GM12878 (cell line): ENCODE results near the gene LAMA5. TPM values are rescaled to one million over a fixed set of nuclear protein-coding genes. Genes with fewer than 3 reads are reported as not detected.

Experiments
- ATAC-seq: fragments of 200-7000 bp; cut with Tn5 transposase; 3 replicates; pipeline ENCODE4 v1.9.1; 2020; ENCODE audit warnings: mild to moderate bottlenecking, moderate library complexity
- BruUV-seq: library from RNA; stranded (reverse); fragments of 400-500 nt; replicated peaks from 2 replicates; lab custom pipeline; 2021; lab: Mats Ljungman, UMichigan
- CTCF ChIA-PET: fragments of 300-600 bp; sonication (Branson Sonifier 250); formaldehyde crosslinking; extraction: SDS; loops from one replicate; lab custom pipeline; 2021; ENCODE audit warnings: inconsistent platforms; lab: Yijun Ruan, JAX
- POLR2A ChIA-PET: fragments of 350-600 bp; formaldehyde crosslinking; extraction: SDS; loops from one replicate; lab custom pipeline; 2021; ENCODE audit warnings: inconsistent platforms; lab: Charles Lee
- RAD21 ChIA-PET: fragments of 300-600 bp; sonication (Branson Sonifier 250); formaldehyde crosslinking; loops from one replicate; lab custom pipeline; 2023; ENCODE audit warnings: antibody characterized with exemption; ENCODE audit not compliant: unreplicated experiment; lab: Charles Lee
- SMC1A ChIA-PET: fragments of 300-600 bp; sonication (Branson Sonifier 250); formaldehyde crosslinking; loops from one replicate; lab custom pipeline; 2023; ENCODE audit not compliant: unreplicated experiment, uncharacterized antibody; lab: Charles Lee
- DNase-seq: peaks from one replicate; pipeline ENCODE4 v3.0.0-alpha.2; 2011; ENCODE audit warnings: low read depth, low spot score
- FAIRE-seq: peaks from 3 replicates; lab custom pipeline; 2011; peaks lifted over from hg19 to GRCh38; lab: Jason Lieb, UNC
- H2AFZ ChIP-seq: 2 replicates; pipeline ENCODE4 v1.6.0; 2011; ENCODE audit warnings: low read depth, low read length, control low read depth; ENCODE audit not compliant: control insufficient read depth
- H3K27ac ChIP-seq: 2 replicates; pipeline ENCODE4 v1.5.1; 2011; ENCODE audit warnings: control low read depth; ENCODE audit not compliant: control insufficient read depth, insufficient read depth
- H3K27me3 ChIP-seq, 2 experiments: replicated peaks in 1 of 2; 2 replicates each; pipeline versions ENCODE4 v1.6.0 to v1.6.1; 2011; ENCODE audit warnings: low read length in 1 of 2; ENCODE audit not compliant: control insufficient read depth in 2 of 2, insufficient read depth in 2 of 2
- H3K36me3 ChIP-seq, 2 experiments: 2 replicates each; pipeline ENCODE4 v1.5.1; 2011; ENCODE audit warnings: low read length in 1 of 2; ENCODE audit not compliant: control insufficient read depth in 2 of 2, insufficient read depth in 2 of 2
- H3K4me1 ChIP-seq: 2 replicates; pipeline ENCODE4 v1.6.1; 2011; ENCODE audit warnings: mild to moderate bottlenecking, low read length, moderate library complexity, mixed read lengths; ENCODE audit not compliant: control insufficient read depth, insufficient read depth
- H3K4me2 ChIP-seq: 2 replicates; pipeline ENCODE4 v1.6.0; 2011; ENCODE audit warnings: control low read depth; ENCODE audit not compliant: control insufficient read depth, insufficient read depth
- H3K4me3 ChIP-seq: fragments of 200-600 bp; sonication (generic); 2 replicates; pipeline ENCODE4 v1.5.1; 2016
- H3K79me2 ChIP-seq: 2 replicates; pipeline ENCODE4 v1.6.0; 2011; ENCODE audit warnings: low read length; ENCODE audit not compliant: control insufficient read depth, insufficient read depth
- H3K9ac ChIP-seq: 2 replicates; pipeline ENCODE4 v1.8.0; 2011; ENCODE audit warnings: low read length, control low read depth, mixed read lengths; ENCODE audit not compliant: control insufficient read depth, insufficient read depth
- H3K9me3 ChIP-seq: replicated peaks from 3 replicates; pipeline ENCODE4 v1.5.1; 2011; ENCODE audit warnings: mild to moderate bottlenecking, low read length; ENCODE audit not compliant: control insufficient read depth, insufficient read depth
- H4K20me1 ChIP-seq: 2 replicates; pipeline ENCODE4 v1.6.0; 2011; ENCODE audit not compliant: control insufficient read depth, insufficient read depth
- ESRRA ChIP-seq: IDR thresholded peaks from 2 replicates; pipeline ENCODE4 v1.6.1; 2012; ENCODE audit warnings: mild to moderate bottlenecking, low read length, improper control_type of control experiment
- GATAD2B ChIP-seq: fragments of 450-650 bp; conservative IDR thresholded peaks from 2 replicates; pipeline ENCODE4 v1.6.1; 2017; ENCODE audit warnings: low read depth, mild to moderate bottlenecking, moderate library complexity
- LARP7 ChIP-seq: fragments of 450-650 bp; IDR thresholded peaks from 2 replicates; pipeline ENCODE4 v1.6.1; 2017; ENCODE audit warnings: mild to moderate bottlenecking
- MAX ChIP-seq: IDR thresholded peaks from 2 replicates; pipeline ENCODE4 v1.6.1; 2012; ENCODE audit warnings: low read depth, low read length, improper control_type of control experiment
- MEF2A ChIP-seq: IDR thresholded peaks from 2 replicates; pipeline ENCODE4 v1.6.1; 2011; ENCODE audit warnings: low read depth, mild to moderate bottlenecking, low read length, moderate library complexity; ENCODE audit not compliant: insufficient read depth
- NFYB ChIP-seq: IDR thresholded peaks from 2 replicates; pipeline ENCODE4 v1.6.1; 2011; ENCODE audit warnings: low read depth, mild to moderate bottlenecking, low read length, improper control_type of control experiment, moderate library complexity; ENCODE audit not compliant: insufficient read depth
- SIX5 ChIP-seq: IDR thresholded peaks from 2 replicates; pipeline ENCODE4 v1.6.1; 2011; ENCODE audit warnings: mild to moderate bottlenecking, low read depth, low read length, moderate library complexity; ENCODE audit not compliant: severe bottlenecking
- ZNF622 ChIP-seq: fragments of 450-650 bp; IDR thresholded peaks from 2 replicates; pipeline ENCODE4 v1.6.1; 2017; ENCODE audit warnings: mild to moderate bottlenecking, inconsistent platforms
- WGBS: methylation state at CpG from one replicate; pipeline ENCODE4 v1.1.6; 2016; ENCODE audit warnings: low lambda C conversion rate; ENCODE audit not compliant: insufficient replicate concordance, insufficient coverage; ENCODE audit errors: missing lambda C conversion rate; 5-methylcytosine and 5-hydroxymethylcytosine counted together
- in situ Hi-C: fragments of 300-500 bp; cut with MboI; formaldehyde crosslinking; loops from 9 replicates; pipeline ENCODE4 v1.14.3; 2018; ENCODE audit warnings: mixed read lengths
- intact Hi-C: fragments of 100-400 bp; cut with micrococcal nuclease; formaldehyde crosslinking; loops from one replicate; pipeline ENCODE4 v1.14.2; 2022; ENCODE audit not compliant: unreplicated experiment
- polyA plus RNA-seq, 11 experiments: library from polyadenylated mRNA; depleted of rRNA in 4 of 11; unstranded in 6 of 11; stranded (reverse) in 5 of 11; fragments of >200 nt; fragmentation: Nextera tagmentation in 4 of 11; fragmentation: Illumina TruSeq in 1 of 11; extraction: Ambion mirVana in 4 of 11; extraction: Trizol in 1 of 11; gene quantifications; 1 replicate in 1 of 11; 2 replicates in 10 of 11; pipeline versions ENCODE4 v1.2.1 to v1.2.3, GENCODE V29; 2011 to 2016; ENCODE audit warnings: inconsistent platforms in 2 of 11, missing spikeins in 2 of 11, low read depth in 1 of 11
- total RNA-seq, 4 experiments: library from RNA; depleted of rRNA in 3 of 4; stranded (reverse); fragments of >200 nt in 3 of 4; fragmentation: Illumina TruSeq in 1 of 4; extraction: Trizol in 1 of 4; gene quantifications; 2 replicates each; pipeline versions ENCODE4 v1.2.1 to v1.2.3, GENCODE V29; 2013 to 2021

Gene LAMA5
- total and polyA plus RNA-seq, 10 of the 15 experiments (the other 5 are each of a cell fraction or from before 2014, with no cell fraction given) = 0.09 to 3.1 (median 1.6) TPM; not detected in 3

GRCh38 chr20:62410746-62411478 is 43.8 kb upstream of the LAMA5 start:
- Histone ChIP-seq H3K27me3 (no peaks in the 10 kb centered on the region), H3K79me2 (peaks cover 9% of the 10 kb centered on the region), H3K4me3 (no peak overlapping the region), H3K36me3 (no peaks in the 10 kb centered on the region), H2AFZ (no peak overlapping the region), H3K9ac (no peak overlapping the region), H3K9me3 (no peaks in the 10 kb centered on the region), H3K27ac (no peak overlapping the region), H3K4me1 (peaks cover 10% of the 10 kb centered on the region), H3K4me2 (no peak overlapping the region), H4K20me1 (no peaks in the 10 kb centered on the region)
- no TSS peak for BruUV-seq
- ATAC-seq (no peak), DNase-seq (no peak), FAIRE-seq (no peak)
- ChIA-PET SMC1A (interaction anchor here (0.8 to 1.7 kb wide), 2 partner anchors 206 to 383 kb away, joined by 3 to 4 read pairs; no protein-coding TSS in a partner anchor), CTCF (interaction anchor here (0.7 to 4.2 kb wide), 9 partner anchors 11 to 398 kb away, joined by 3 to 23 read pairs (median 4); no protein-coding TSS in a partner anchor), POLR2A (no interaction called here), RAD21 (interaction anchor here (1.8 kb wide), 1 partner anchor 381 kb away, joined by 6 read pairs; no protein-coding TSS in a partner anchor)
- in situ Hi-C loops (no loop called here), intact Hi-C loops (no loop called here)
- WGBS = 42% methylated on average over 19 of the region's 19 CpGs
- TF ChIP-seq ZNF622 (no peak), SIX5 (no peak), MAX (no peak), NFYB (no peak), GATAD2B (no peak), ESRRA (no peak), LARP7 (no peak), MEF2A (no peak)
